ENCODE results near the gene SLC9C1. TPM values are rescaled to one million over a fixed set of nuclear protein-coding genes. Genes with fewer than 3 reads are reported as not detected.

SLC9C1 gene
- total RNA-seq, 1 experiment from 2014 or later: 0.50 TPM

- no peak overlapping the region for H3K27ac Mint-ChIP-seq
- WGBS (ENCODE audit: extremely low coverage, insufficient read length, low lambda C conversion rate): no CpG with 5 or more reads among the region's 1 CpG
- Histone ChIP-seq H2AFZ (ENCODE audit: low read length) (no peak overlapping the region), H4K5ac (ENCODE audit: insufficient read length, low read depth, low read length) (no peak overlapping the region), H3K18ac (ENCODE audit: insufficient read length, low read depth, low read length) (no peak overlapping the region), H3K4me1 (ENCODE audit: insufficient read depth, low read length) (no peaks in the 10 kb centered on the region), H3K4ac (ENCODE audit: low read depth, low read length) (no peak overlapping the region), H2BK5ac (ENCODE audit: insufficient read length, low read length) (no peak overlapping the region), H3K56ac (ENCODE audit: insufficient read length, low read depth, low read length) (no peak overlapping the region), H3K79me1 (ENCODE audit: insufficient read depth, low read depth, low read length, poor library complexity, severe bottlenecking) (no peaks in the 10 kb centered on the region), H2BK15ac (ENCODE audit: low read depth, low read length) (no peak overlapping the region), H3K14ac (ENCODE audit: insufficient read depth, low read length) (no peak overlapping the region), H3K79me2 (ENCODE audit: insufficient read depth, low read length) (no peaks in the 10 kb centered on the region), H2AK5ac (ENCODE audit: insufficient read length, low read length) (no peak overlapping the region), H3K4me2 (ENCODE audit: insufficient read depth, insufficient read length, low read length) (no peak overlapping the region), H4K8ac (replicated peaks; ENCODE audit: insufficient read length, low read depth, low read length) (no peak overlapping the region), H3K27me3 (ENCODE audit: insufficient read depth, low read length) (no peaks in the 10 kb centered on the region), H2BK20ac (ENCODE audit: low read depth, low read length, poor library complexity, severe bottlenecking) (no peak overlapping the region), H3K27ac (ENCODE audit: insufficient read length, low read depth, low read length) (no peak overlapping the region), H3K9me3 (ENCODE audit: control insufficient read depth, low read depth, low read length) (no peaks in the 10 kb centered on the region), H3K23ac (ENCODE audit: insufficient read length, low read depth, low read length) (no peak overlapping the region), H3T11ph (ENCODE audit: low read length) (no peak overlapping the region), H4K20me1 (ENCODE audit: control insufficient read depth, insufficient read depth, insufficient read length) (no peaks in the 10 kb centered on the region), H4K91ac (ENCODE audit: insufficient read length, low read depth, low read length) (no peak overlapping the region), H2BK120ac (ENCODE audit: low read depth, low read length, poor library complexity, severe bottlenecking) (no peak overlapping the region), H2BK12ac (ENCODE audit: insufficient read length, low read depth, low read length) (no peak overlapping the region), H3K9ac (ENCODE audit: extremely low read depth, insufficient read length, low read length) (no peak overlapping the region), H3K23me2 (ENCODE audit: insufficient read length, low read depth, low read length, poor library complexity, severe bottlenecking) (no peaks in the 10 kb centered on the region)
- no peaks in the 10 kb centered on the region; the same call in 1 of the 2 replicates for H3K27me3 Mint-ChIP-seq (ENCODE audit: low read depth)
- no peaks in the 10 kb centered on the region for H3K36me3 Mint-ChIP-seq (ENCODE audit: insufficient read depth in 1 of 3, low read depth in 3 of 3)
- no peaks in the 10 kb centered on the region; a peak in 2 of 5 replicates for H3K9me3 Mint-ChIP-seq
- TF ChIP-seq CTCF (conservative IDR thresholded peaks at IDR 0.05): no peak
- DNase-seq: no peak
- H3K4me3 Mint-ChIP-seq: no peak overlapping the region
- no peaks in the 10 kb centered on the region; a peak in 1 of 4 replicates for H3K4me1 Mint-ChIP-seq
These were observed 33.5 kb downstream of the SLC9C1 start for GRCh38 chr3:112260563-112260962.
